Colonic mucosa (tissue), 4 donors: ENCODE results near the gene SNRPA1. TPM values are rescaled to one million over a fixed set of nuclear protein-coding genes. Genes with fewer than 3 reads are reported as not detected.

ENCODE experiments used
- DNase-seq: peaks from one replicate; pipeline ENCODE4 v3.0.0-alpha.2; 2020
- H3K27ac ChIP-seq: fragments of 200-600 bp; one replicate; pipeline ENCODE4 v1.8.0; 2021
- H3K27me3 ChIP-seq: fragments of 200-600 bp; one replicate; pipeline ENCODE4 v1.8.0; 2021
- H3K36me3 ChIP-seq: fragments of 200-600 bp; one replicate; pipeline ENCODE4 v1.8.0; 2021
- H3K4me1 ChIP-seq: fragments of 200-600 bp; one replicate; pipeline ENCODE4 v1.8.0; 2021; ENCODE audit warnings: mild to moderate bottlenecking
- H3K4me3 ChIP-seq: fragments of 200-600 bp; one replicate; pipeline ENCODE4 v1.8.0; 2021
- H3K9ac ChIP-seq, 2 donors: one replicate each; pipeline ENCODE4 v1.7.0; 2013; ENCODE audit warnings: control low read depth in 2 of 2, low read depth in 2 of 2, low read length in 2 of 2
- H3K9me3 ChIP-seq: fragments of 200-600 bp; one replicate; pipeline ENCODE4 v1.8.0; 2021
- CTCF ChIP-seq: fragments of 200-600 bp; IDR thresholded peaks from one replicate; pipeline ENCODE4 v1.8.0; 2022; ENCODE audit warnings: antibody characterized with exemption, mild to moderate bottlenecking
- intact Hi-C: fragments of 100-400 bp; cut with DNase I; formaldehyde crosslinking; loops from one replicate; pipeline ENCODE4 v1.14.1; 2022
- total RNA-seq, 2 donors: library from RNA; stranded (reverse); fragmentation: NEBNext Ultra II Directional in 1 of 2; extraction: Animal tissue kit (Norgen Biotek cat#: 25700) in 1 of 2; gene quantifications; one replicate each; pipeline ENCODE4 v1.2.1, GENCODE V29; 2021
- donor health status: healthy.
- donor health status: DM: no; HTN: no; CAD: no.
- donor health status: DM: no; HTN: no; CAD: no.

SNRPA1 gene
- total RNA-seq, 2 donors from 2014 or later, result 52.6 to 82.7 TPM

GRCh38 chr15:101262551-101262950 lies 32.5 kb downstream of the SNRPA1 start:
- Histone ChIP-seq H3K9ac (no peak overlapping the region), H3K27ac (no peak overlapping the region), H3K4me3 (no peak overlapping the region), H3K36me3 (no peaks in the 10 kb centered on the region), H3K27me3 (no peaks in the 10 kb centered on the region), H3K9me3 (no peaks in the 10 kb centered on the region), H3K4me1 (no peaks in the 10 kb centered on the region)
- intact Hi-C loops, result loop anchor here (10.0 kb wide), 1 partner anchor 348 kb away; the partner anchor contains the start of gene LRRK1
- TF ChIP-seq CTCF, result no peak
- no peak for DNase-seq

GRCh38 chr15:101258238-101259144 lies 36.6 kb downstream of the SNRPA1 start:
- Histone ChIP-seq H3K9ac (no peak overlapping the region), H3K4me1 (no peaks in the 10 kb centered on the region), H3K9me3 (no peaks in the 10 kb centered on the region), H3K27ac (no peak overlapping the region), H3K36me3 (no peaks in the 10 kb centered on the region), H3K4me3 (no peak overlapping the region), H3K27me3 (no peaks in the 10 kb centered on the region)
- intact Hi-C loops, result loop anchor here (1.0 to 2.0 kb wide), 2 partner anchors 170 to 243 kb away; no protein-coding TSS in a partner anchor
- DNase-seq, result peak; percentile 73
- TF ChIP-seq CTCF, result peak; percentile 72

GRCh38 chr15:101256757-101257156 lies 38.3 kb downstream of the SNRPA1 start:
- no peak for DNase-seq
- Histone ChIP-seq H3K27ac (no peak overlapping the region), H3K4me3 (no peak overlapping the region), H3K36me3 (no peaks in the 10 kb centered on the region), H3K9ac (no peak overlapping the region), H3K9me3 (no peaks in the 10 kb centered on the region), H3K4me1 (peaks cover 6% of the 10 kb centered on the region), H3K27me3 (no peaks in the 10 kb centered on the region)
- peak; percentile 24 for TF ChIP-seq CTCF
- intact Hi-C loops, result no loop called here

- no peak overlapping the region for H3K9ac ChIP-seq
- intact Hi-C loops, result no loop called here
- no peak for DNase-seq
Measured at GRCh38 chr15:101255615-101256241, 39.3 kb downstream of the SNRPA1 start.

GRCh38 chr15:101255051-101255395 lies 40.0 kb downstream of the SNRPA1 start:
- no peaks in the 10 kb centered on the region for H3K36me3 ChIP-seq
- H3K9me3 ChIP-seq, result no peaks in the 10 kb centered on the region
- DNase-seq, result no peak
- no peak overlapping the region for H3K27ac ChIP-seq
- intact Hi-C loops, result no loop called here
- TF ChIP-seq CTCF, result no peak
- H3K4me3 ChIP-seq, result no peak overlapping the region
- H3K9ac ChIP-seq, result no peak overlapping the region
- H3K4me1 ChIP-seq, result peaks cover 12% of the 10 kb centered on the region
- H3K27me3 ChIP-seq, result no peaks in the 10 kb centered on the region

More at GRCh38 chr15:101255615-101256241, 39.3 kb downstream of the SNRPA1 start:
- Histone ChIP-seq H3K4me3 (no peak overlapping the region), H3K27ac (no peak overlapping the region), H3K9me3 (no peaks in the 10 kb centered on the region), H3K4me1 (peaks cover 6% of the 10 kb centered on the region), H3K36me3 (no peaks in the 10 kb centered on the region), H3K27me3 (no peaks in the 10 kb centered on the region)
- TF ChIP-seq CTCF, result no peak
